ENCODE results near the gene PRICKLE2.

- TF ChIP-seq, protein P1, sequence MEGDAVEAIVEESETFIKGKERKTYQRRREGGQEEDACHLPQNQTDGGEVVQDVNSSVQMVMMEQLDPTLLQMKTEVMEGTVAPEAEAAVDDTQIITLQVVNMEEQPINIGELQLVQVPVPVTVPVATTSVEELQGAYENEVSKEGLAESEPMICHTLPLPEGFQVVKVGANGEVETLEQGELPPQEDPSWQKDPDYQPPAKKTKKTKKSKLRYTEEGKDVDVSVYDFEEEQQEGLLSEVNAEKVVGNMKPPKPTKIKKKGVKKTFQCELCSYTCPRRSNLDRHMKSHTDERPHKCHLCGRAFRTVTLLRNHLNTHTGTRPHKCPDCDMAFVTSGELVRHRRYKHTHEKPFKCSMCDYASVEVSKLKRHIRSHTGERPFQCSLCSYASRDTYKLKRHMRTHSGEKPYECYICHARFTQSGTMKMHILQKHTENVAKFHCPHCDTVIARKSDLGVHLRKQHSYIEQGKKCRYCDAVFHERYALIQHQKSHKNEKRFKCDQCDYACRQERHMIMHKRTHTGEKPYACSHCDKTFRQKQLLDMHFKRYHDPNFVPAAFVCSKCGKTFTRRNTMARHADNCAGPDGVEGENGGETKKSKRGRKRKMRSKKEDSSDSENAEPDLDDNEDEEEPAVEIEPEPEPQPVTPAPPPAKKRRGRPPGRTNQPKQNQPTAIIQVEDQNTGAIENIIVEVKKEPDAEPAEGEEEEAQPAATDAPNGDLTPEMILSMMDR (IDR thresholded peaks at IDR 0.05; ENCODE audit: poor library complexity) = no peak
- no peak for TF ChIP-seq EZH2 (IDR thresholded peaks at IDR 0.05; ENCODE audit: borderline replicate concordance)
Measured at GRCh38 chr3:64186667-64187064, 38.6 kb downstream of the PRICKLE2 start.

Data from hepatocyte (in vitro differentiated cells).